ENCODE measurements around the gene CCDC87. TPM values are rescaled to one million over a fixed set of nuclear protein-coding genes. Genes with fewer than 3 reads are reported as not detected.

CCDC87 gene
- total RNA-seq, 3 donors from 2014 or later = 0.32 to 0.63 (median 0.58) TPM

- intact Hi-C loops (cut with DNase I, micrococcal nuclease) = no loop called here
- TF ChIP-seq CTCF (IDR thresholded peaks at IDR 0.05) = no peak
- no peaks in the 10 kb centered on the region for H3K4me1 ChIP-seq (ENCODE audit: low read depth)
- H3K36me3 ChIP-seq (ENCODE audit: low read depth) = no peaks in the 10 kb centered on the region
- H3K9me3 ChIP-seq = no peaks in the 10 kb centered on the region
- ATAC-seq (no peak), DNase-seq (no peak)
- H3K4me3 ChIP-seq = no peak overlapping the region
These were observed 37.4 kb downstream of the CCDC87 start for GRCh38 chr11:66555416-66555815.

- H3K4me3 ChIP-seq = no peak overlapping the region
- ATAC-seq (no peak), DNase-seq (no peak)
- TF ChIP-seq CTCF (IDR thresholded peaks at IDR 0.05) = no peak
- no peaks in the 10 kb centered on the region for H3K9me3 ChIP-seq
- intact Hi-C loops (cut with DNase I, micrococcal nuclease) = no loop called here
- H3K4me1 ChIP-seq (ENCODE audit: low read depth) = no peaks in the 10 kb centered on the region
- no peaks in the 10 kb centered on the region for H3K36me3 ChIP-seq (ENCODE audit: low read depth)
These were observed 38.3 kb downstream of the CCDC87 start for GRCh38 chr11:66554602-66555001.

GRCh38 chr11:66550887-66551286 lies 42.0 kb downstream of the CCDC87 start:
- DNase-seq = no peak
- TF ChIP-seq CTCF (IDR thresholded peaks at IDR 0.05) = no peak
- Histone ChIP-seq H3K4me3 (no peak overlapping the region), H3K4me1 (ENCODE audit: low read depth) (peaks cover 8% of the 10 kb centered on the region), H3K36me3 (ENCODE audit: low read depth) (no peaks in the 10 kb centered on the region), H3K9me3 (no peaks in the 10 kb centered on the region)
- intact Hi-C loops (cut with DNase I, micrococcal nuclease) = no loop called here
- ATAC-seq = no peak

- DNase-seq = no peak
- Histone ChIP-seq H3K4me1 (ENCODE audit: low read depth) (peaks cover 16% of the 10 kb centered on the region), H3K36me3 (ENCODE audit: low read depth) (no peaks in the 10 kb centered on the region), H3K9me3 (no peaks in the 10 kb centered on the region), H3K4me3 (no peak overlapping the region)
- intact Hi-C loops (cut with DNase I, micrococcal nuclease) = no loop called here
- no peak for TF ChIP-seq CTCF (IDR thresholded peaks at IDR 0.05)
- ATAC-seq = no peak
These were observed 43.2 kb downstream of the CCDC87 start for GRCh38 chr11:66549696-66550095.

- H3K4me3 ChIP-seq = no peak overlapping the region
- DNase-seq (no peak), ATAC-seq (no peak)
- no peaks in the 10 kb centered on the region for H3K36me3 ChIP-seq (ENCODE audit: low read depth)
- intact Hi-C loops (cut with DNase I, micrococcal nuclease) = no loop called here
- no peaks in the 10 kb centered on the region for H3K9me3 ChIP-seq
- no peak for TF ChIP-seq CTCF (IDR thresholded peaks at IDR 0.05)
- peaks cover 20% of the 10 kb centered on the region for H3K4me1 ChIP-seq (ENCODE audit: low read depth)
These were observed 43.9 kb downstream of the CCDC87 start for GRCh38 chr11:66548774-66549630.
